Activated T-cell treated with anti-CD3 and anti-CD28 coated beads, Interleukin-2, amount 50 U/mL, for 24 hours (primary cell): ENCODE data around the gene CCDC181.
"Not testable (repeated sequence)": the region's sequence is repeated elsewhere in the genome, so short reads cannot be mapped to it uniquely, and the experiment has no call there.

Source experiments
- DNase-seq: peaks from one replicate; pipeline ENCODE4 v3.0.0-alpha.2; 2020
- H3K27ac Mint-ChIP-seq: 2 replicates; pipeline ENCODE4 v1.8.0; 2020; ENCODE audit warnings: mild to moderate bottlenecking, mixed read lengths
- H3K27me3 Mint-ChIP-seq: 2 replicates; pipeline ENCODE4 v1.8.0; 2020; ENCODE audit warnings: mixed read lengths
- H3K36me3 Mint-ChIP-seq: 2 replicates; pipeline ENCODE4 v1.8.0; 2020; ENCODE audit warnings: low read depth, mixed read lengths
- H3K4me1 Mint-ChIP-seq: 2 replicates; pipeline ENCODE4 v1.8.0; 2020; ENCODE audit warnings: low read depth, mixed read lengths
- H3K4me3 Mint-ChIP-seq: 2 replicates; pipeline ENCODE4 v1.8.0; 2020; ENCODE audit warnings: mild to moderate bottlenecking, moderate library complexity, mixed read lengths
- H3K9me3 Mint-ChIP-seq: 2 replicates; pipeline ENCODE4 v1.8.0; 2020; ENCODE audit warnings: mixed read lengths

CCDC181 gene

GRCh38 chr1:169451218-169451824 is 24.0 kb upstream of the CCDC181 start:
- H3K9me3 Mint-ChIP-seq = no peaks in the 10 kb centered on the region

GRCh38 chr1:169443923-169444322 is 16.6 kb upstream of the CCDC181 start:
- Mint-ChIP-seq H3K4me1 (no peaks in the 10 kb centered on the region), H3K9me3 (no peaks in the 10 kb centered on the region), H3K36me3 (no peaks in the 10 kb centered on the region), H3K27ac (no peak overlapping the region), H3K4me3 (no peak overlapping the region), H3K27me3 (peaks cover 12% of the 10 kb centered on the region)
- no peak for DNase-seq

More at GRCh38 chr1:169451218-169451824, 24.0 kb upstream of the CCDC181 start:
- Mint-ChIP-seq H3K4me1 (peaks cover 2% of the 10 kb centered on the region), H3K4me3 (no peak overlapping the region), H3K27me3 (peaks cover 20% of the 10 kb centered on the region), H3K36me3 (no peaks in the 10 kb centered on the region), H3K27ac (no peak overlapping the region)
- DNase-seq = no peak

GRCh38 chr1:169426174-169426705 is 1.0 kb downstream of the CCDC181 start:
- Mint-ChIP-seq H3K9me3 (no peaks in the 10 kb centered on the region), H3K4me1 (peaks cover 8% of the 10 kb centered on the region), H3K4me3 (no peak overlapping the region), H3K27ac (no peak overlapping the region), H3K27me3 (peaks cover 86% of the 10 kb centered on the region), H3K36me3 (no peaks in the 10 kb centered on the region)
- no peak for DNase-seq

- H3K4me1 Mint-ChIP-seq = no peaks in the 10 kb centered on the region
- no peak overlapping the region for H3K27ac Mint-ChIP-seq
- H3K27me3 Mint-ChIP-seq = peaks cover 45% of the 10 kb centered on the region
- no peak overlapping the region for H3K4me3 Mint-ChIP-seq
- no peak for DNase-seq
- no peaks in the 10 kb centered on the region for H3K9me3 Mint-ChIP-seq
- H3K36me3 Mint-ChIP-seq = no peaks in the 10 kb centered on the region
These were observed 6.0 kb downstream of the CCDC181 start for GRCh38 chr1:169421309-169421708.

- peaks cover 3% of the 10 kb centered on the region for H3K27me3 Mint-ChIP-seq
- no peak overlapping the region for H3K4me3 Mint-ChIP-seq
- DNase-seq = no peak
- peaks cover 24% of the 10 kb centered on the region for H3K9me3 Mint-ChIP-seq
- no peak overlapping the region for H3K27ac Mint-ChIP-seq
- H3K36me3 Mint-ChIP-seq = no peaks in the 10 kb centered on the region
- no peaks in the 10 kb centered on the region for H3K4me1 Mint-ChIP-seq
These were observed 12.3 kb downstream of the CCDC181 start for GRCh38 chr1:169414952-169415351.

GRCh38 chr1:169408340-169408739 is 18.9 kb downstream of the CCDC181 start:
- H3K27me3 Mint-ChIP-seq, DNase-seq, H3K4me3 Mint-ChIP-seq, H3K27ac Mint-ChIP-seq, H3K36me3 Mint-ChIP-seq, H3K4me1 Mint-ChIP-seq: not testable (repeated sequence)
- peaks cover 48% of the 10 kb centered on the region for H3K9me3 Mint-ChIP-seq

- not testable (repeated sequence) for H3K4me1 Mint-ChIP-seq, DNase-seq, H3K36me3 Mint-ChIP-seq, H3K27me3 Mint-ChIP-seq, H3K4me3 Mint-ChIP-seq, H3K27ac Mint-ChIP-seq
- peaks cover 36% of the 10 kb centered on the region for H3K9me3 Mint-ChIP-seq
These were observed 24.7 kb downstream of the CCDC181 start for GRCh38 chr1:169402578-169402977.

- H3K27ac Mint-ChIP-seq = no peak overlapping the region
- no peaks in the 10 kb centered on the region for H3K4me1 Mint-ChIP-seq
- H3K4me3 Mint-ChIP-seq = no peak overlapping the region
- no peaks in the 10 kb centered on the region for H3K27me3 Mint-ChIP-seq
- H3K9me3 Mint-ChIP-seq = peaks cover 4% of the 10 kb centered on the region
- DNase-seq = no peak
- H3K36me3 Mint-ChIP-seq = peaks cover 51% of the 10 kb centered on the region
These were observed 31.3 kb downstream of the CCDC181 start for GRCh38 chr1:169395955-169396354.

GRCh38 chr1:169392406-169392805 is 34.9 kb downstream of the CCDC181 start:
- Mint-ChIP-seq H3K4me3 (no peak overlapping the region), H3K9me3 (no peaks in the 10 kb centered on the region), H3K4me1 (peaks cover 16% of the 10 kb centered on the region), H3K27me3 (no peaks in the 10 kb centered on the region), H3K36me3 (peaks cover 79% of the 10 kb centered on the region), H3K27ac (no peak overlapping the region)
- DNase-seq = no peak

GRCh38 chr1:169390303-169390702 is 37.0 kb downstream of the CCDC181 start:
- H3K4me1 Mint-ChIP-seq = peaks cover 16% of the 10 kb centered on the region
- no peak for DNase-seq
- peaks cover 69% of the 10 kb centered on the region for H3K36me3 Mint-ChIP-seq
- no peaks in the 10 kb centered on the region for H3K9me3 Mint-ChIP-seq
- H3K27me3 Mint-ChIP-seq = no peaks in the 10 kb centered on the region
- peak overlapping the region; percentile 47 for H3K27ac Mint-ChIP-seq
- H3K4me3 Mint-ChIP-seq = no peak overlapping the region

- Mint-ChIP-seq H3K4me3 (no peak overlapping the region), H3K36me3 (peaks cover 47% of the 10 kb centered on the region), H3K27me3 (no peaks in the 10 kb centered on the region), H3K4me1 (peaks cover 16% of the 10 kb centered on the region), H3K9me3 (no peaks in the 10 kb centered on the region), H3K27ac (no peak overlapping the region)
- DNase-seq = no peak
These were observed 39.9 kb downstream of the CCDC181 start for GRCh38 chr1:169387399-169387798.

- Mint-ChIP-seq H3K4me3 (no peak overlapping the region), H3K4me1 (no peaks in the 10 kb centered on the region), H3K36me3 (peaks cover 36% of the 10 kb centered on the region), H3K27me3 (no peaks in the 10 kb centered on the region), H3K9me3 (no peaks in the 10 kb centered on the region), H3K27ac (no peak overlapping the region)
- no peak for DNase-seq
These were observed 43.8 kb downstream of the CCDC181 start for GRCh38 chr1:169383449-169383848.

- DNase-seq = no peak
- Mint-ChIP-seq H3K27ac (no peak overlapping the region), H3K36me3 (peaks cover 44% of the 10 kb centered on the region), H3K4me1 (no peaks in the 10 kb centered on the region), H3K4me3 (no peak overlapping the region), H3K9me3 (no peaks in the 10 kb centered on the region), H3K27me3 (no peaks in the 10 kb centered on the region)
These were observed 46.1 kb downstream of the CCDC181 start for GRCh38 chr1:169381162-169381561.

GRCh38 chr1:169371404-169371803 is 55.9 kb downstream of the CCDC181 start:
- H3K27ac Mint-ChIP-seq = no peak overlapping the region
- no peaks in the 10 kb centered on the region for H3K27me3 Mint-ChIP-seq
- peaks cover 28% of the 10 kb centered on the region for H3K4me1 Mint-ChIP-seq
- peaks cover 37% of the 10 kb centered on the region for H3K36me3 Mint-ChIP-seq
- DNase-seq = no peak
- H3K4me3 Mint-ChIP-seq = no peak overlapping the region
- H3K9me3 Mint-ChIP-seq = no peaks in the 10 kb centered on the region

- H3K9me3 Mint-ChIP-seq = peaks cover 5% of the 10 kb centered on the region
- no peak overlapping the region for H3K4me3 Mint-ChIP-seq
- no peaks in the 10 kb centered on the region for H3K27me3 Mint-ChIP-seq
- H3K27ac Mint-ChIP-seq = no peak overlapping the region
- peaks cover 36% of the 10 kb centered on the region for H3K4me1 Mint-ChIP-seq
- DNase-seq = peak; percentile 52
- H3K36me3 Mint-ChIP-seq = peaks cover 35% of the 10 kb centered on the region
These were observed 58.9 kb downstream of the CCDC181 start for GRCh38 chr1:169368406-169368769.
